Activated B cell treated with CpG ODN at 0.5 μM for 24 hours (primary cell): Measurements from ENCODE around the gene KRTAP4-3. TPM values are rescaled to one million over a fixed set of nuclear protein-coding genes. Genes with fewer than 3 reads are reported as not detected.
"Not testable (repeated sequence)": the region's sequence is repeated elsewhere in the genome, so short reads cannot be mapped to it uniquely, and the experiment has no call there.

Experiments used
- ATAC-seq: fragments of 200-7000 bp; cut with Tn5 transposase; one replicate; pipeline ENCODE4 v1.10.0; 2021; ENCODE audit warnings: low read depth, mild to moderate bottlenecking, moderate library complexity
- CTCF ChIA-PET: fragments of 350-600 bp; sonication (Branson Sonifier 250); formaldehyde crosslinking; loops from one replicate; lab custom pipeline; 2021; ENCODE audit warnings: antibody characterized with exemption; lab: Charles Lee
- POLR2A ChIA-PET: fragments of 350-600 bp; sonication (Branson Sonifier 250); formaldehyde crosslinking; loops from one replicate; lab custom pipeline; 2021; ENCODE audit warnings: antibody characterized with exemption; lab: Charles Lee
- DNase-seq: peaks from one replicate; pipeline ENCODE4 v3.0.0; 2022
- H3K27ac Mint-ChIP-seq: one replicate; pipeline ENCODE4 v1.8.0; 2020; ENCODE audit warnings: mixed read lengths
- H3K27me3 Mint-ChIP-seq: one replicate; pipeline ENCODE4 v1.8.0; 2021; ENCODE audit warnings: mixed read lengths
- H3K36me3 Mint-ChIP-seq: one replicate; pipeline ENCODE4 v1.8.0; 2021; ENCODE audit warnings: low read depth, mixed read lengths
- H3K4me1 Mint-ChIP-seq: one replicate; pipeline ENCODE4 v1.8.0; 2021; ENCODE audit warnings: mixed read lengths
- H3K4me3 Mint-ChIP-seq: one replicate; pipeline ENCODE4 v1.8.0; 2020; ENCODE audit warnings: mild to moderate bottlenecking, mixed read lengths
- H3K9me3 Mint-ChIP-seq: one replicate; pipeline ENCODE4 v1.8.0; 2020; ENCODE audit warnings: mixed read lengths
- intact Hi-C: fragments of 100-400 bp; cut with micrococcal nuclease; formaldehyde crosslinking; loops from one replicate; pipeline ENCODE4 v1.15.1; 2024
- total RNA-seq: library from RNA; stranded (reverse); gene quantifications from 2 replicates; pipeline ENCODE4 v1.2.3, GENCODE V29; 2022
- TF ChIP-seq, protein P1 (sequence below): fragments of 200-600 bp; IDR thresholded peaks from one replicate; pipeline ENCODE4 v1.8.0; 2022; ENCODE audit warnings: antibody characterized with exemption, mild to moderate bottlenecking

The KRTAP4-3 gene
- total RNA-seq, 1 donor from 2014 or later = not detected

GRCh38 chr17:41121742-41122141, 46.3 kb downstream of the KRTAP4-3 start:
- TF ChIP-seq, protein P1, sequence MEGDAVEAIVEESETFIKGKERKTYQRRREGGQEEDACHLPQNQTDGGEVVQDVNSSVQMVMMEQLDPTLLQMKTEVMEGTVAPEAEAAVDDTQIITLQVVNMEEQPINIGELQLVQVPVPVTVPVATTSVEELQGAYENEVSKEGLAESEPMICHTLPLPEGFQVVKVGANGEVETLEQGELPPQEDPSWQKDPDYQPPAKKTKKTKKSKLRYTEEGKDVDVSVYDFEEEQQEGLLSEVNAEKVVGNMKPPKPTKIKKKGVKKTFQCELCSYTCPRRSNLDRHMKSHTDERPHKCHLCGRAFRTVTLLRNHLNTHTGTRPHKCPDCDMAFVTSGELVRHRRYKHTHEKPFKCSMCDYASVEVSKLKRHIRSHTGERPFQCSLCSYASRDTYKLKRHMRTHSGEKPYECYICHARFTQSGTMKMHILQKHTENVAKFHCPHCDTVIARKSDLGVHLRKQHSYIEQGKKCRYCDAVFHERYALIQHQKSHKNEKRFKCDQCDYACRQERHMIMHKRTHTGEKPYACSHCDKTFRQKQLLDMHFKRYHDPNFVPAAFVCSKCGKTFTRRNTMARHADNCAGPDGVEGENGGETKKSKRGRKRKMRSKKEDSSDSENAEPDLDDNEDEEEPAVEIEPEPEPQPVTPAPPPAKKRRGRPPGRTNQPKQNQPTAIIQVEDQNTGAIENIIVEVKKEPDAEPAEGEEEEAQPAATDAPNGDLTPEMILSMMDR = no peak
- peaks cover 43% of the 10 kb centered on the region for H3K4me1 Mint-ChIP-seq
- no peak overlapping the region for H3K27ac Mint-ChIP-seq
- ATAC-seq = no peak
- H3K9me3 Mint-ChIP-seq = peaks cover 5% of the 10 kb centered on the region
- ChIA-PET CTCF (no interaction called here), POLR2A (interaction anchor here (0.6 kb wide), 1 partner anchor 403 kb away, joined by 3 read pairs; no protein-coding TSS in a partner anchor)
- H3K36me3 Mint-ChIP-seq = no peaks in the 10 kb centered on the region
- no peak for DNase-seq
- intact Hi-C loops = loop anchor here (5.0 kb wide), 1 partner anchor 201 kb away; no protein-coding TSS in a partner anchor
- H3K27me3 Mint-ChIP-seq = peaks cover 7% of the 10 kb centered on the region
- H3K4me3 Mint-ChIP-seq = no peak overlapping the region

DNA sequence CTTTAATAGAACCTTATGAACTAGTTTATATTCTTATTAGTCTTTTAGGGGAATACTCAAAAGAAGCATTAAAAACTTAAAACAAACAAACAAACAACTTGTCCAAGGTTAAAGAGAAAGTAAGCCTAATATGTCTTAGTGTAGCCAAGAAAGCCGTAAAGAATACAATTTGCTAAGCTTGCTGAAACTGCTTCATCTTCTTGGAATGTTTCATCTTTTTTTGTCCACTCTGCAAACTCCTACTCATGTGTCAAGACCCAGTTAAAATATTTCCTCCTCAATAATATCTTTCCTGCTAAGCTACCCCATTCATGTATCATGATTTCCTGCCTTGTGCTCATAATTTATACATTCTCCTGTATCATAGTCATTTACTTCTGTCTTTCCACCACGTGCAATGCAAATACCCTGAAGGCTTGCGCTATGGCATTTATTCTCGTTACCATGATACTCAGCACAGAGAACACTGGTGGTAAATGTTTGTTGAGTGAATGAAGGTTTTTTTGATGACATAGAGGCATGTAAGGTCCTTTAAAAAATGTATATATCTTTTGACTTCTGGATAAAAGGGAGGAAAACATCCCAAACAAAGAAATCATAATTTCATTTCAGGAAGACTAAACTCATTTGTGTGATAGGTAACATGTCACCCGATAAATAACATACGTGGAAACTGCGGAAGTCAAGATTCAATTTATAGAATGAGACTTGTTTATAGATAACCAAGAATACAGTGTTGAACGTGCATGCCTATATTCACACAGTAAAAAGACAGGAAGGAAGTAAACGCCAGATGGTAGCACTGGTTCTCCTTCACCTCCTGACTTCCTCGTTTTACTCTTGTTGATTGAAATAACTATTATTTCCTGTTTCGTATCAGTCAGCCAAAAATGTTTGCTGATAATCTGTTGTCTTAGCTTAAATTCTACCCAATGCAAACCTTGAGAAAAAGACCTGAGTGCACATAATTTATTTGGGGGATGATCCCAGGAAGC, 48.0 kb downstream of the KRTAP4-3 start:
- Mint-ChIP-seq H3K4me3 (peak overlapping the region; percentile 36), H3K27ac (peak overlapping the region; percentile 81), H3K27me3 (peaks cover 10% of the 10 kb centered on the region), H3K4me1 (peaks cover 56% of the 10 kb centered on the region)
- peak; percentile 67 for ATAC-seq
- not testable (repeated sequence) for H3K36me3 Mint-ChIP-seq, H3K9me3 Mint-ChIP-seq, DNase-seq
- CTCF ChIA-PET = interaction anchor here (0.8 kb wide), 1 partner anchor 202 kb away, joined by 3 read pairs; no protein-coding TSS in a partner anchor
- intact Hi-C loops = loop anchor here (5.0 kb wide), 1 partner anchor 202 kb away; no protein-coding TSS in a partner anchor
- POLR2A ChIA-PET = interaction anchor here (1.0 kb wide), 1 partner anchor 202 kb away, joined by 3 read pairs; no protein-coding TSS in a partner anchor

GRCh38 chr17:41118721-41119120, 49.3 kb downstream of the KRTAP4-3 start:
- TF ChIP-seq, protein P1 = no peak
- Mint-ChIP-seq H3K4me3 (no peak overlapping the region), H3K27ac (no peak overlapping the region), H3K4me1 (peaks cover 49% of the 10 kb centered on the region), H3K27me3 (peaks cover 8% of the 10 kb centered on the region), H3K9me3 (peaks cover 3% of the 10 kb centered on the region), H3K36me3 (no peaks in the 10 kb centered on the region)
- no peak for ATAC-seq
- ChIA-PET POLR2A (no interaction called here), CTCF (no interaction called here)
- intact Hi-C loops = no loop called here
- no peak for DNase-seq

- H3K36me3 Mint-ChIP-seq, DNase-seq, H3K27me3 Mint-ChIP-seq, H3K27ac Mint-ChIP-seq, H3K4me3 Mint-ChIP-seq, intact Hi-C loops, CTCF ChIA-PET, H3K9me3 Mint-ChIP-seq, ATAC-seq: not testable (repeated sequence)
- POLR2A ChIA-PET = interaction anchor here (0.6 kb wide), 1 partner anchor 17 kb away, joined by 9 read pairs; no protein-coding TSS in a partner anchor
- peaks cover 43% of the 10 kb centered on the region for H3K4me1 Mint-ChIP-seq
Measured at GRCh38 chr17:41117846-41118386, 50.1 kb downstream of the KRTAP4-3 start, which contains the start of gene KRTAP4-11. Gene KRTAP4-11, minus strand, starts transcription at chr17:41118373. Its CDS starts 58 bp downstream, at chr17:41118315.

Other genes with a start within 250 kb of the KRTAP4-3 start
- not detected in 2 replicates for gene KRT23, start 230.6 kb downstream of the KRTAP4-3 start, total RNA-seq
- not detected in 2 replicates for gene KRT39, start 201.3 kb downstream of the KRTAP4-3 start, total RNA-seq
- gene KRT40, start 183.9 kb downstream of the KRTAP4-3 start, total RNA-seq = not detected in 2 replicates
- gene KRTAP3-3, start 174.1 kb downstream of the KRTAP4-3 start, total RNA-seq = not detected in 2 replicates
- gene KRTAP3-2, start 168.3 kb downstream of the KRTAP4-3 start, total RNA-seq = not detected in 2 replicates
- gene KRTAP3-1, start 159.1 kb downstream of the KRTAP4-3 start, total RNA-seq = not detected in 2 replicates
- gene KRTAP1-5, start 141.0 kb downstream of the KRTAP4-3 start, total RNA-seq = not detected in 2 replicates
- not detected in 2 replicates for gene KRTAP1-4, start 138.0 kb downstream of the KRTAP4-3 start, total RNA-seq
- gene KRTAP1-3, start 133.3 kb downstream of the KRTAP4-3 start, total RNA-seq = not detected in 2 replicates
- gene KRTAP1-1, start 126.8 kb downstream of the KRTAP4-3 start, total RNA-seq = not detected in 2 replicates
- gene KRTAP2-1, start 120.9 kb downstream of the KRTAP4-3 start, total RNA-seq = not detected in 2 replicates
- gene KRTAP2-2, start 113.0 kb downstream of the KRTAP4-3 start, total RNA-seq = not detected in 2 replicates
- gene KRTAP2-3, start 108.1 kb downstream of the KRTAP4-3 start, total RNA-seq = not detected in 2 replicates
- gene KRTAP2-4, start 102.3 kb downstream of the KRTAP4-3 start, total RNA-seq = not detected in 2 replicates
- not detected in 2 replicates for gene KRTAP4-7, start 84.1 kb downstream of the KRTAP4-3 start, total RNA-seq
- not detected in 2 replicates for gene KRTAP4-8, start 70.1 kb downstream of the KRTAP4-3 start, total RNA-seq
- not detected in 2 replicates for gene KRTAP4-16, start 66.0 kb downstream of the KRTAP4-3 start, total RNA-seq
- gene KRTAP4-9, start 62.8 kb downstream of the KRTAP4-3 start, total RNA-seq = not detected in 2 replicates
- not detected in 2 replicates for gene KRTAP4-11, start 49.8 kb downstream of the KRTAP4-3 start, total RNA-seq
- not detected in 2 replicates for gene KRTAP4-12, start 44.0 kb downstream of the KRTAP4-3 start, total RNA-seq
- gene KRTAP4-6, start 27.7 kb downstream of the KRTAP4-3 start, total RNA-seq = not detected in 2 replicates
- not detected in 2 replicates for gene KRTAP4-5, start 18.4 kb downstream of the KRTAP4-3 start, total RNA-seq
- gene KRTAP4-4, start 7.5 kb downstream of the KRTAP4-3 start, total RNA-seq = not detected in 2 replicates
- gene KRTAP4-2, start 10.0 kb upstream of the KRTAP4-3 start, total RNA-seq = not detected in 2 replicates
- not detected in 2 replicates for gene KRTAP4-1, start 16.7 kb upstream of the KRTAP4-3 start, total RNA-seq
- not detected in 2 replicates for gene KRTAP9-1, start 21.7 kb upstream of the KRTAP4-3 start, total RNA-seq
- not detected in 2 replicates for gene KRTAP9-2, start 58.4 kb upstream of the KRTAP4-3 start, total RNA-seq
- not detected in 2 replicates for gene KRTAP9-3, start 64.2 kb upstream of the KRTAP4-3 start, total RNA-seq
- not detected in 2 replicates for gene KRTAP9-8, start 69.8 kb upstream of the KRTAP4-3 start, total RNA-seq
- not detected in 2 replicates for gene KRTAP9-4, start 81.5 kb upstream of the KRTAP4-3 start, total RNA-seq
- not detected in 2 replicates for gene KRTAP9-9, start 87.2 kb upstream of the KRTAP4-3 start, total RNA-seq
- gene KRTAP9-6, start 97.2 kb upstream of the KRTAP4-3 start, total RNA-seq = not detected in 2 replicates
- gene KRTAP9-7, start 107.5 kb upstream of the KRTAP4-3 start, total RNA-seq = not detected in 2 replicates
- gene KRTAP29-1, start 134.6 kb upstream of the KRTAP4-3 start, total RNA-seq = not detected in 2 replicates
- not detected in 2 replicates for gene KRTAP16-1, start 141.1 kb upstream of the KRTAP4-3 start, total RNA-seq
- not detected in 2 replicates for gene KRTAP17-1, start 147.5 kb upstream of the KRTAP4-3 start, total RNA-seq
- gene KRT33A, start 182.6 kb upstream of the KRTAP4-3 start, total RNA-seq = not detected in 2 replicates
- not detected in 2 replicates for gene KRT33B, start 201.6 kb upstream of the KRTAP4-3 start, total RNA-seq
- not detected in 2 replicates for gene KRT34, start 214.1 kb upstream of the KRTAP4-3 start, total RNA-seq
- not detected in 2 replicates for gene KRT31, start 229.4 kb upstream of the KRTAP4-3 start, total RNA-seq